GM12874 (cell line): ENCODE results near the gene GPHN.

Source experiments
- TF ChIP-seq, protein P1 (sequence below): IDR thresholded peaks from 2 replicates; pipeline ENCODE4 v1.5.1; 2011; ENCODE audit warnings: low read depth, mild to moderate bottlenecking, control low read depth, low read length, moderate library complexity; ENCODE audit not compliant: insufficient read depth

Gene GPHN

DNA sequence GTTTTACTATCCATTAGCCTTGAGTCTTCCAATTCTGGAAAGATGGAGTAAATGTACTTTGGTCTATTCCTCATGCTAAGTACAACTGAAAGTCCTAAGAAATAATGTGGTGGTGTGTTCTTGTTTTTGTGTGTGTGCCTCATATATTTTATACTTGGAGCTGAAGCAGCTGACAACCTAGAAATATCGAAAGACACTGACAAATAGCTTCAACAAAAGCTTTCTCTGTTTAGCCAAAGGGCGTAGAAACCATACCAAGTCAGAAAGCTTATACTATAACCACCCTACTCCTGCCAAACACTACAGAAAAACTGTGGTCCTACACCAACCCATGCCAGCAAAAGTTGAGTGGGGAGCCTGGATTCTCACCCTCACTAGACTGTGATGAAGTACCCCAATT is 188.4 kb downstream of the GPHN start:
- TF ChIP-seq, protein P1, sequence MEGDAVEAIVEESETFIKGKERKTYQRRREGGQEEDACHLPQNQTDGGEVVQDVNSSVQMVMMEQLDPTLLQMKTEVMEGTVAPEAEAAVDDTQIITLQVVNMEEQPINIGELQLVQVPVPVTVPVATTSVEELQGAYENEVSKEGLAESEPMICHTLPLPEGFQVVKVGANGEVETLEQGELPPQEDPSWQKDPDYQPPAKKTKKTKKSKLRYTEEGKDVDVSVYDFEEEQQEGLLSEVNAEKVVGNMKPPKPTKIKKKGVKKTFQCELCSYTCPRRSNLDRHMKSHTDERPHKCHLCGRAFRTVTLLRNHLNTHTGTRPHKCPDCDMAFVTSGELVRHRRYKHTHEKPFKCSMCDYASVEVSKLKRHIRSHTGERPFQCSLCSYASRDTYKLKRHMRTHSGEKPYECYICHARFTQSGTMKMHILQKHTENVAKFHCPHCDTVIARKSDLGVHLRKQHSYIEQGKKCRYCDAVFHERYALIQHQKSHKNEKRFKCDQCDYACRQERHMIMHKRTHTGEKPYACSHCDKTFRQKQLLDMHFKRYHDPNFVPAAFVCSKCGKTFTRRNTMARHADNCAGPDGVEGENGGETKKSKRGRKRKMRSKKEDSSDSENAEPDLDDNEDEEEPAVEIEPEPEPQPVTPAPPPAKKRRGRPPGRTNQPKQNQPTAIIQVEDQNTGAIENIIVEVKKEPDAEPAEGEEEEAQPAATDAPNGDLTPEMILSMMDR: no peak

DNA sequence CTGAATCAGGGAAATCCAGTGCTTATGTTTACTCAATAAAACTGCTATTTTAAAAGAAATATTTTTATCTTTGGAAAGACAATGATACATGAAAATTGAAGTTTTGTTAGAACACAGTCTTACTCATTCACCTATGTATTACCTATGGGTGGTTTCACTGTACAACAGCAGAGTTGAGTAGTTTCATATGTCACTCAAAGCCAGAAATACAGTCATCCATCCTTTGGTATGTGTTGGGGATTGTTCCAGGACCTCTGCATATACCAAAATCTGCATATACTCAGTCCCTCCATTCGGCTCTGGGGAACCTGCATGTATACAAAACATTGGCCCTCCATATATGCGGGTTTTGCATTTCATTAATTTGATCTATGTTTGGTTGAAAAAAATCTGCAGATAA is 190.6 kb downstream of the GPHN start:
- TF ChIP-seq, protein P1: no peak

DNA sequence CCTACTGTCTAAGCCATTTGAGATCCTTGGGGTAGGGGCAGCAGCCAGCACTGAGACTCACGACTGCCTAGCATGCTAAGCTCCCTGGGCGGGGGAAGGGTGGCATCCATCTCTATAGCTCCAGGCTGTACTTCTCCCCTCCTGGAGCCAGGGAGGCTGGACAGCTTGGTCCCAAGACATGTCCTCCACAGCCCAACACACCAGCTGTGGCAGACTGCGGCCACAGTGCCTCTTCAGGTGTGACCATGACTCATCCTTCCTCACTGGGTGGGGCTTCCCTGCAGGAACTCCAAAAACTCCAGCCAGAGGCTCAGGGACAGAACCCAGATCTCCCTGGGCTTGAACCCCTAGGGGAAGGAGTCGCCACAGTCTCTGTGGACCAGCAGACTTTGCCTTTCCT is 193.9 kb downstream of the GPHN start:
- TF ChIP-seq, protein P1: no peak

DNA sequence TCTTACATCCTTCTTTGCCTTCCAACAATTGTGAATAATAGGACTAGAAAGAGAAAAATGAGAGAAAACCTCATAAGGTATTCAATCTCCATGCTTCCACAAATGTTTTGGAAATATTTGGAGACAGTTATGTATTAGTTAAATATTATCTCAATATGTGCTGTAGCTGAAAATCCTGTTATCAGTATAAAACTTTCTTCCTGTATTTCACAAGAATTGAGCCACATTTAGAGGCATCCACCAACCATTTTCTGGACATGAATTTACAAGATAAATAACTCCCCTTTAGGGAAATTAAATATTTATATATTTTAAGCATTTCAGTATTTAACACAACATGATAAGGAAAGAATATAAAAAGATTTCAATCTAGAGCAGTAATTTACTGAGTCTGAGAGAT is 200.3 kb downstream of the GPHN start:
- TF ChIP-seq, protein P1: no peak

DNA sequence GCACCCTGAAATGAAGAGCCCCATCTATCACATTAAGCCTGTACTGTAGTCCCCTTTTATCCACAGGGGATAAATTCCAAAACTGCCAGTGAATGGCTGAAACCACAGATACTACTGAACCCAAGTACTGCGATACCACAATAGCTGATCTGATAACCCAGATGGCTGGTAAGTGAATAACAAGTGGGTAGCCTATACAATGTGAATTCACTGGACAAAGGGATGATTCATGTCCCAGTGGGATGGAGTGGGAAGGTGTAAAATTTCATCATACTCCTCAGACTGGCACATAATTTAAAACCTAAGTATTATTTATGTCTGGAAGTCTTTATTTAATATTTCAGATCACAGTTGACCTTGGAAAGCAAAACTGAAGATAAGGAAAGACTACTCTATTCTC is 201.3 kb downstream of the GPHN start:
- TF ChIP-seq, protein P1: no peak

DNA sequence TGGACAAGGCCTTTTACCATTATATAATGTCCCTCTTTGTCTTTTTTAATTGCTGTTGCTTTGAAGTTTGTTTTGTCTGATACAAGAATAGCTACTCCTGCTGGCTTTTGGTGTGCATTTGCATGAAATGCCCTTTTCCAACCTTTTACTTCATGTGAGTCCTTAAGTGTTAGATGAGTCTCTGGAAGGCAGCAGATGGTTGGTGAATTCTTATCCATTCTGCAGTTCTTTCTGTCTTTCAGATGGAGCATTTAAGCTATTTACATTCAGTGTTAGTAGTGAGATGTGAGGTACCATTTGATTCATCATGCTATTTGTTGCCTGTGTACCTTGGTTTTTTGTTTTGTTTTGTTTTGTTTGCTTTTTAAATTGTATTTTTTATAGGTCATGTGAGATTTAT is 208.3 kb downstream of the GPHN start:
- TF ChIP-seq, protein P1: no peak

DNA sequence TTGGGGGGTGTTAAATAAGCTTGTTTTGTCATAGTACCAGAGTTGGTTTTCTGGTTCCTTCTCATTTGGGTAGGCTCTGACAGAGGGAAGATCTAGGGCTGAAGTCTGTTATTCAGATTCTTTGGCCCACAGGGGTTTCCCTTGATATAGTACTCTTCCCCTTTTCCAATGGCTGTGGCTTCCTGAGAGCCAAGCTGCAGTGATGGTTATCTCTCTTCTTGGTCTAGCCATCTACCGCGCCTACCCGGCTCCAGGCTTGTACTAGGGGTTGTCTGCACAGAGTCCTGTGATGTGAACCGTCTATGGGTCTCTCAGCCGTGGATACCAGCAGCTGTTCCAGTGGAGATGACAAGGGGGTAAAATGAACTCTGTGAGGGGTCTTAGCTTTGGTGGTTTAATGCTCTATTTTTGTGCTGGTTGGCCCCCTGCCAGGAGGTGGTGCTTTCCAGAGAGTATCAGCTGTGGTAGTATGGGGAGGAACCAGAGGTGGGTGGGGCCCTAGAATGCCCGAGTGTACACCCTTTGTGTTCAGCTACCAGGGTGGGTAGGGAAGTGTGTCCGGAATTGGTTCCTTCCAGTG is 209.7 kb downstream of the GPHN start:
- TF ChIP-seq, protein P1: no peak
